HG03064 (cell line): Measurements from ENCODE around the gene TACR1.

ENCODE experiments used
- ATAC-seq: cut with Tn5 transposase; IDR thresholded peaks from one replicate; pipeline ENCODE4 v1.9.1; 2021; ENCODE audit warnings: low read depth; ENCODE audit not compliant: unreplicated experiment

The TACR1 gene

GRCh38 chr2:75025633-75026380, 173.5 kb downstream of the TACR1 start:
- ATAC-seq, result no peak

GRCh38 chr2:75025216-75025615, 174.1 kb downstream of the TACR1 start:
- ATAC-seq, result no peak

- ATAC-seq, result no peak
Measured at GRCh38 chr2:75023666-75024455, 175.5 kb downstream of the TACR1 start.

DNA sequence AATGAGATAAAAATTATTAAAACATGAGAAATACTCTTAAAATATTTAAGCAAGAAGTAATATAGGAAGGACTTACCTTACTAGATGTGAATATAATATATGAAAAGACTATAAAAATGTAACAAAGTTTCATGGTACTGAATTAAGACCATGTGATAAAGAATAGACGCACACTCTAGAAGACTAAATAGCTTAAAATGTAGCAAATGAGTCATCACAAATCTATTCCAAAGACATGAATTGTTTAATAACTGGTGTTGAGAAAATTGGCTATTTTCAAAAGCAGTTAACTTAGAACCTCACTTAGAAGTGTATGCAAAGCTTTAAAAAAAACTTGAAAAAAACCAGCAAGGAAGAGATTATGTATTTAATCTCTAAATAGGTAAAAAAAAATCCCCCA, 176.8 kb downstream of the TACR1 start:
- no peak for ATAC-seq

- no peak for ATAC-seq
Measured at GRCh38 chr2:75021672-75022071, 177.6 kb downstream of the TACR1 start.

DNA sequence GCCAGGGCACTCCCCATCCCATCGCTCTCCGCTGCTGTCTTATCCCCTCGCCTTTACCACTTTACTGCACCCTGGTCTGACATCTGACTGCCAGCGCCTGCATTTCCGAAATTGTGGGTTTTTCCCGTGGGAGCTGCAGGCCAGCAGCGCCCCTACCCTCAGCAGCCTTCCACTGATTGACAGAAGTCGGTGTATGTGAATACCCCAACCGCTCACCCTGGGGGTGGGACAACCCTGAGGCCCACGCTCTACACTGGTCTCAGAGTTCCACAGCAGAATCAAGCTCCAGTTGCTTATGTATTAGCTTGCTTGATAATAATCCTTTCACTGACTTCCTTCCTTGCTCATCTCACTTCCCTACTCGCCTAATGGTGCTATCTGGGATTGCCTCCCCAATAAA, 178.8 kb downstream of the TACR1 start:
- ATAC-seq, result no peak

- ATAC-seq, result no peak
Measured at GRCh38 chr2:75019790-75020189, 179.5 kb downstream of the TACR1 start.

DNA sequence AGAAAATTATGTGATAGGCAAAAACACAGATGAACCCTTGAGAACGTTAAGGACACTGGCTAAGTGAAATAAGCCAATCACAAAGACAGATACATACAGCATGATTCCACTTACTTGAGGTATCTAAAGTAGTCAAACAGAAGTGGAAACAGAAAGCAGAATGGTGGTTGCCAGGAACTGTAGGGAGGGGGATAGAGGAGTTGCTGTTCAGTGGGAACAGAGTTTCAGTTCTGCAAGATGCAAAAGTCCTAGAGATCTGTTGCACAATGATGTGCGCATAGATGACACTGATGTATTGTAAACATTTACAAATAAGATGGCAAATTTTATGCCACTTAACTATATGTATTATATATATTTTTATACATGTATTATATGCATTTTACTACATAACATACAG, 181.2 kb downstream of the TACR1 start:
- no peak for ATAC-seq

DNA sequence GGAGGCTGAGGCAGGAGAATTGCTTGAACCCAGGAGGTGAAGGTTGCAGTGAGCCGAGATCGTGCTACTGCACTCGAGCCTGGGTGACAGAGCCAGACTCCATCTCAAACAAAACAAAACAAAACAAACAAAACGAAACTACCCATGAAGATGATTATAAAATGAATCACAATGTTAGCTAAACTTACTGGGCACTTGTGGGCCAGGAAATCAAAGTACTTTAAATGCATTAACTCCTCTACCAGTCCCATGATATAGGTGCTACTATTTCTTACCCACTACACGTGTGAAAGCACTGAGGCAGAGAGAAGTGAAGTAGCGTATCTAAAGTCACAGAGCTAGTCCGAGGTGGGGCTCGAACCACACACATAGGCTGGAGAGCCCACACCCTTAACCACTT, 187.2 kb downstream of the TACR1 start:
- no peak for ATAC-seq

- no peak for ATAC-seq
Measured at GRCh38 chr2:75010571-75010970, 188.7 kb downstream of the TACR1 start.

GRCh38 chr2:75007819-75008218, 191.5 kb downstream of the TACR1 start:
- no peak for ATAC-seq

GRCh38 chr2:75007061-75007460, 192.3 kb downstream of the TACR1 start:
- no peak for ATAC-seq

DNA sequence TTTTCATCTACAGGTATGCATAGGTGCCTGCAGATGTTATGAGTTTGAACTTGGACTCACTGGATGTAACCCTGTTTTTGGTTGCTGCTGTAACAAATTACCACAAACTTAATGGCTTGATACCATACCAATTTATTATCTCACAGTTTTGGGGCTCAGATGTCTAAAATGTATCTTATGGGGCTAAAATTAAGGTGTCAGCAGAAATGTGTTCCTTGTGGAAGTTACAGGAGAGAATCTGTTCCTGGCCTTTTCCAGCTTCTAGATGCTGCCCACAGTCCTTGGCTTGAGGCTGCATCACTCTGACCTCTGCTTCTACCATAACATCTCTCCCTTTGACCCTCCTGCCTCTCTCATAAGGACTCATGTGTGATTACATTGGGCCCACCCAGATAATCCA, 193.3 kb downstream of the TACR1 start:
- no peak for ATAC-seq

DNA sequence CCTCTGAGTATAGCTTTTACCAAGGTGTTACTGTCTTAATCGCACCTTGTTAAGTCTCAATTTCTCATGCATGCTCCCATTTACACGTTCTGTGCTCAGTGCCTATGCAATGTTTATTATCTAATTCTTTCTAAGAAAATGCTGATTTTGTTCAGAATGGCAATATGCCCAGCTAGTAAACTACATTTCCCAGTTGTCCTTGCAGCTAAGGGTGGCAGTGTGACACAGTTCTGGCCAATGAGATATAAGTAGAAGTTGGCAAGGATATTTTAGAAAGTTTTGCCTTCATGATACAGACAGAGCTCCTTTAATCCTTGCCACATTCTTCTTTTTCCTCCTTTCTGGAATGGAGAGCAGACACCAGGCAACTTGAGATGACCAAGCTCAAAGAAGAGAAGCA, 195.5 kb downstream of the TACR1 start:
- ATAC-seq, result no peak

DNA sequence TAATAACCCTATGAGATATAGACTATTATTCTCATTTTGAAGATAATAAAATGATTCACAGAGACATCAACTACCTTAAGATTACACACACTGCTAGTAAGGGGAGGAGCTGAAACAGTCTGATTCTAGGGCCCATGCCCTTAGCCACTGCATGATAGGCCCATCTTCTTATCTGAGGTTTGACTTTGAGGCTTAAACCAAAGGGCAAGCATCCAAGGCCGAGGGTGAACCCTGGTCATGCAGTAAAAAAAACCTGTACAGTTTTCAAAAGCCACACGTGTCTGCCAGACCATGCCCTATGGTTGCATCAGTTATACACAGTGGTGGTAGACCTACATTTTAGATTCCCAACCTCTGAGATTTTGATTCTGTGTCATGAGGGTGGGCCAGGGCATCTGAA, 196.0 kb downstream of the TACR1 start:
- ATAC-seq, result no peak

DNA sequence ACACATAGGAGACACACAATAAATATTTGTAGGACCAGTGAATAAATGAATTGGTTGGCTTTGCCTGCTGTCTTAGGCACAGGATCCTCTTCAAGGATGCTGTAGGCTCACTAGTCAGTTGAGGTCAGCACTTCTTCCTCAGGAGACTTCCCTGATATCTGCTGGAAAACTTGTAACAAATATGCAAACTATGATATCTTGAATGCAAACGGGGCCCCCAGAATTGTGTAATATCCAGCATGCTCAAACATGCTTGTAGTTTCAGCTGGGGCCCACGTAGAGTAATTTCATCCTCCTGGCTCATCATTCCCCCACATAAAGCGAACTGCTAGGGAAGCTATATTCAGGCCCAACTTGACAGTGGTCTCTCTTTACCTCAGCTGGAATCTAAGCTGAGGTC, 197.3 kb downstream of the TACR1 start:
- ATAC-seq, result no peak

- no peak for ATAC-seq
Measured at GRCh38 chr2:74999468-74999867, 199.9 kb downstream of the TACR1 start.
